Fibroblast of peridontal ligament (primary cell): ENCODE measurements around the gene DCHS1.
A peak's percentile ranks its signal among the peaks of the same experiment; 100 is the strongest.

Source experiments
- DNase-seq: peaks from one replicate; pipeline ENCODE4 v3.0.0-alpha.2; 2010; ENCODE audit errors: extremely low read depth

The DCHS1 gene

DNA sequence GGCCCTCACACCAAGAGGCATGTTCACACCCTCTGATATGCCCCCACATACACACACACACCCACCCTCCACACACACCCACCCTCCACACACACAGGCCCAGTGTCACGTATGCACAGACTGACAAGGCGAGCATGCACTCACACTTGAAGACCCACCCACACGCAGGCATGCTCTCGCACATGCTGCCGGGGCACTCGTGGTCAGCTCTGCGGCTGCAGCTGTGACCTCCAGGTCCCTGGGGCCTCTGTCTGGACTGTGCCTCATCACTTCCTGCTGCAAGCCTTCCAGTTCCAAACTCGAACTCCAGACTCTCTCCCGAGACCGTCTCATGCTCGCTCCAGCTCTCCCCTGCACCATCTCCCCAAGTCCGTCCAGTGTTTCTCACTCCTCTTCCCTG, 9.5 kb downstream of the DCHS1 start:
- peak; percentile 69 for DNase-seq

DNA sequence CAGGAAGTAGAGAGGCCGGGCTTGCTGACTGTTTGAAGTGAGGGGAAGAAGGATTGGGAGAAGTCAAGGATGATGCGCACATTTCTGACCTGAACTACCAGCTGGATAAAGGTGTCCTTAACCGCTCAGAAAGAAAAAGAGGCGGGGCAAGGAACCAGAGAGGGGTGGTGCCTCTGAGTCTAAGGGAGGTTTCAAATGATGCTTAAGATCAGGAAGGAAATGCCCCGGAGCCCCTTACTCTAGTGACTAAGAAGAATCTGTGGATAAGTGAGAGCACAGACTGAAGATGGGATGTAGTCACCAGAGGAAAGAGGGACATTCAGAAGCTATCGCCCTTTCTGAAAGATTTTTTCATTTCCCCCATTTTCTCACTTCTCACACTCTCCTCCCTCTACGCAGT, 12.7 kb downstream of the DCHS1 start:
- DNase-seq = no peak

- DNase-seq = no peak
Observed at GRCh38 chr11:6640985-6641701, 14.5 kb downstream of the DCHS1 start.

DNA sequence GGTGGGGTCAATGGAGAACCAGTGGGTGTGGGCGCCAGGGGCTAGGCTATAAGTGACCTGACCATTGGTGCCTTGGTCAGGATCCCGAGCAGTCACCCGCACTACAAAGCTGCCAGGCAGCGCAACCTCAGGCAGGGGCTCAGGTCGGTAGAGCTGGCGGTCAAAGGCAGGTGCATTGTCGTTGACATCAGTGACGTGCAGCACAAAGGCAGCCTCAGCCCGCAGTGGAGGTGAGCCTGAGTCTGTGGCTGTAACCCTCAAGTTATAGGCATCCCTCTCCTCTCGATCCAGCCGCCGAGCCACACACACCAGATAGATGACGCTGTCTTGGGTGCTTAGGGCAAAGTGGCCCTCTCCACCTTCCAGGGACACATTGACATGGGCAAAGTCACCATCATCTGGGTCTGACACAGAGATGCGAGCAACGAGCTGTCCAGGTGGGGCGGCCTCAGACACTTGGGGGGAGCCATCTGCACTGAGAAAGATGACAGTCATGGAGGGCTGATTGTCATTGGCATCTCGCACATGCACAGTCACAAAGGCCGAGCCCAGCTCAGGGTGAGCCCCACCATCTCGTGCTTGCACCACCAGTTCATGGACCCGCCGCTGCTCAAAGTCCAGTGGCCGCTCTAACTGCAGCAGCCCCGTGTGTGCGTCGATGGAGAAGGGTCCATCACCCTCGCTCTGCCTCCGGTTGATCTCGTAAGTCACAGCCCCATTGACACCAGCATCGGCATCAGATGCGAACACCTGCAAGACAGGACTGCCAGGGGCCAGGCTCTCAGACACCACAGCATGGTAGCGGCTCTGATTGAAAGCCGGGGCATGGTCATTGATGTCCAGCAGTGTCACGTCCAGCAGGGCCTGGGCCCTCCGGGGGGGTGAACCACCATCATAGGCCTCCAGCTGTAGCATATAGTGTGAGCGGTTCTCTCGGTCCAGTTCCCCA, 15.3 kb downstream of the DCHS1 start:
- no peak for DNase-seq

GRCh38 chr11:6638429-6638828, 17.2 kb downstream of the DCHS1 start:
- DNase-seq = no peak

GRCh38 chr11:6637871-6638270, 17.7 kb downstream of the DCHS1 start:
- DNase-seq = peak; percentile 51

- no peak for DNase-seq
Observed at GRCh38 chr11:6636480-6636879, 19.1 kb downstream of the DCHS1 start.

DNA sequence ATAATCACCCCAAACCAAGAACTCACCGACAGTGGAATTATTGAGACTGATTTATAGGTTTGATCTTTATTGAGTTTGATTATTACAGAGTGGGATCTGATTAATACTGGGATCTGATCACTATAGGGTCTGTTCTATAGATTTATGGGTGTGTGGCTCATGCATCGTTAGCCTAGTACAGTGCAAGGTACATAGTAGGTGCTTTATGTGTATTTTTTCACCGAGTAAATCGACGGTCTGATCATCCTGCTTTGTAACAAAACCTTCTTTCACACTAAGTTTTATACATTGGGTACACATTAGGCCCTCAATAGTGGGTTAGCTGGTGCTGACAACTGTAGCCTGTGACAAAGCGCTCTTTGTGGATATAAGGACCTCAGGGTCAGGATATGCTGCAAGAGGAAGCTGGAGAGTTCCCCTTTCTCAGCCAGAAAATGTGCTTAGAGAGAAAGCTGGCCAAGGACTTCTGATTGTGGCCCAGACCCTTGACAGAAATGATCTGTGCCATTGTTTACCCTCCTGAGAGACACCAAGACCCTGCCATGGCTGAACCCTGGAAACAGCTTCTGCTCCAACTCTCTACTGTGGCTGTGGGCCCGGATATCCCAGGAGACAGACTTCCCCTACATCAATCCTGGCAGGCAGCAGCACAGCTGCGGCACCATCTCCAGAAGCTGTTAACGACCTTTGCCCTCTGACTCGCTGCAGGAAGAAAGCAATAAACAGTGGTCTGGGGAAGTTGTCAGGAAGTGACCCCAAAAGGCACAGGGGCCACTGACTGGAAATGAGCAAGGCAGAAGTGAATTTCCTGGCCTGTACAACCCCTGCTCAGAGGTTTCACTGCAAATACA, 20.3 kb downstream of the DCHS1 start:
- peak; percentile 20 for DNase-seq

- DNase-seq = no peak
Observed at GRCh38 chr11:6634534-6634933, 21.1 kb downstream of the DCHS1 start.

DNA sequence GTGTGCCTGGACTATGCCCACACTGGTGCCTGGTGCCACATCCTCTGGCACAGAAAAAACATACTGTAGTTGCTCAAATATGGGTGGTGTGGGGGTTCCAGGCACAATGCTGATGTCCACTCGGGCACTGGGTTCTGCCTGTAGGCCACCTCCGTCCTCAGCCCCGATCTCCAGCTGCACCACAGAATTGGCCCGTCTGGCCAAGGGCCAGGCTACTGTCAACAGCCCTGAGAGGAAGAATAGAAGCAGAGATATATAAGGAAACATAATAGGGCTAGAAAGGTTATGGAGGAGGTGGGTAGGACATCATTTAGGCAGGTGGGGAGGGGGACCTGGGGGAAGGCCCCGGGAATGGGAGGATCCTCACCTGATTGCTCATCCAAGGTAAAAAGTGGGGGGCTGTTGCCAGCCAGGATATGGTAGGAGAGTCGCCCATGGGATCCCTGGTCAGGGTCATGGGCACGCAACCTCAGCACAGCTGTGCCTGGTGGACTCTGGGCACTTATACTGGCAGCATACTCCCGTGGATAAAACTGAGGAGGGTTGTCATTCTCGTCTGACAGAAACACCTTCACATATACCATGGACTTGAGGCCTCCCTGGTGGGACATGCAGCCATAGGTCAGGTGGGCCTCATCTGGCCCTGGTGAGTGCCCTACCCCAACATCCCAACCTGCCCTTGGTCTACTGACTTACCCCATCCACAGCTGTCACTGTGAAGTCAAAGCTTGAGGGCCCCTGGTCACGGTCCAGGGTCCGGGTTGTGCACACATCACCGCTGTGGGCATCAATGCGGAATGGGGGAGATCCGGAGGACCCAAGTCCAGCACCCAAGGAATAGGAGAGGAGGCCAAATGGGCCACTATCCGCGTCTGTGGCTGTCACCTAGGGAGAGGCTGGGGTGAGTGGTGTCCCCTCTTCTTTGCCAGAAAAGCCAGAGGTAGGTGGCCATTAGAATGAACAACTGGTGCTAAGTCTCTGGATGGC, 21.9 kb downstream of the DCHS1 start:
- DNase-seq = no peak

- no peak for DNase-seq
Observed at GRCh38 chr11:6632116-6633073, 23.2 kb downstream of the DCHS1 start.

- DNase-seq = no peak
Observed at GRCh38 chr11:6631361-6631890, 24.2 kb downstream of the DCHS1 start.

DNA sequence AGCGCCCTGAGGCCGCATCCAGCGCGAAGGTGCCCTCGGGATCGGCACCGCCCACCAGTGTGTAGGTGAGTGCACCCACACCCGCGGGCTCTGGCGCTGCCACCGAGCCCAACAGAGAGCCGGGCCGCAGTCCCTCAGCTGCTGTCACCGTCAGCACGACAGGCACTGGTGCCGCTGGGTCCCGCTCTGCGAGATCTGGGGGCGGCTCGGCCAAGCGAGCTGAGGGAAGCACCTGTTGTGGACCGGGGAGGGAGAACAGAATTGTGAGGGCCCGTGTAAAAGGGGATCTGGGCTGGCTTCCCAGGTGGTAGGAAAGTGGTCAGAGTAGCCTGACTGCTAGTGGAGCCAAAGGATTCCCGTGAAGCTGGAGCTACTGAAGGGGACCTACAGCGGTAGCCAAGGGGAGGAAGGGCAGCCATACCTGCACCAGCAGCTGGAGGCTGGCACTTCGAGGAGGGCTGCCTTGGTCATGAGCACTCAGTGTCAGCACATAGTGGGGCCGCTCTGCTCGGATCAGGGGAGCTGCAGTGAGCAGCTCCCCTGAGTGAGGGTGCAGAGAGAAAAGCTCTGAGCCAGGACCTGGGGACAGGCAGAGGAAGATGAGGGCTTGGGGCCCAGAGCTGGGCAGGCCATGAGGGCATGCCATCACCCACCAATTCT, 24.8 kb downstream of the DCHS1 start:
- no peak for DNase-seq

- DNase-seq = no peak
Observed at GRCh38 chr11:6629892-6630631, 25.5 kb downstream of the DCHS1 start.

DNA sequence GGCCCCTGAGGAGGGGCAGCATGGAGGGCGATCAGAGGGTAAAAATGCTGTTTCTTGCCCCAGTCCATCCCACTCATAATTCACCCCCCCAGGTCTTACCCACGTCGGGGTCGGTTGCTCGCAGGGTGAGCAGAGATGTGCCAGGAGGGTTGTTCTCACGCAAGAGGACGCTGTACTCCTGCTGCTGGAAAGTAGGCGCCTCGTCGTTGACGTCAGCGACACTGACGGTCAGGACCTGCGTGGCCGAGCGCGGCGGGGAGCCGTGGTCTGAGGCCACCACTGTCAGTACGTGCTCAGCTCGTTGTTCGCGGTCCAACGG, 26.1 kb downstream of the DCHS1 start:
- DNase-seq = no peak

- no peak for DNase-seq
Observed at GRCh38 chr11:6628526-6628925, 27.1 kb downstream of the DCHS1 start.

DNA sequence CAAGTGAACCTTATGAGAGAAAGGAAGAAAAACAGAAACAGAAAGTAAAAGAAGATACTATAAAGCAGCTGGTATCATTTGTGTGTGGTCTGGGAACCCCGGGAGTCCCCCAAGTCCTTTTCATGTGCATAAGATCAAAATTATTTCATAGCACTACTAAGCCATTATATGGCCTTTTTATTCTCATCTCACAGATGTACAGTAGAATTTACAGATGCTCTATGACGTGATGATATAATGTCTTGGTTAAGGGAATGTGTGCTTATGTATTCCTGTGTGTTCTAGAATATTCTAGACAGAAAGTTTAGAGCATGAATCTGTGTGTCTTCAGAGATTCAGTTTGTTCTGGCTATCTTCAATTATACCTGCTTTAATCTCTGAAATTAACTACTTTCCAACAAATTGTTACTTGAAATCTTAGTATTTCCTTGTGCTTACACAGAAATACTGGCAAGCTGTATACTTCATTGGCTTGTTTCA, 27.8 kb downstream of the DCHS1 start:
- DNase-seq = no peak
